NOMO-1 treated with DMSO at 0.1 percent for 48 hours (cell line): ENCODE measurements around the gene HES5.

ENCODE experiments used
- DNase-seq: peaks from one replicate; lab custom pipeline; 2025; ENCODE audit not compliant: unreplicated experiment; lab: John Stamatoyannopoulos, UW

The HES5 gene

DNA sequence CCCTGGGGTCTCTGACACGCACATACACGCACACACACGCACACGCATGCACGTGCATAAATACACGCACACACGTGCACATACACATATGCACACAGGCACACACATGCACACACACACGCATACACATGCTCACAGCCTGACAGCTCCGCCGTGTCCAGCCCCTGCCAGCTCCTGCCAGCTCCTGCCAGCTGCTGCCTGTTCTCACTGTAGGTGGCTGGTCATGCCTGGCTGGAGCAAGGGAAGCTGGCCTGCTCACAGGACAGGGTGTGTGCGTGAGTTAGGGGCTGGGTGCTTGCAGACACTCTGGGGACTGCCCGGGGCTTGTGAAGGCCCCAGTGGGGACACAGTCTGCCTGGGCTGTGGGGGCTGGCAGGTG is 49.1 kb downstream of the HES5 start:
- DNase-seq: no peak

DNA sequence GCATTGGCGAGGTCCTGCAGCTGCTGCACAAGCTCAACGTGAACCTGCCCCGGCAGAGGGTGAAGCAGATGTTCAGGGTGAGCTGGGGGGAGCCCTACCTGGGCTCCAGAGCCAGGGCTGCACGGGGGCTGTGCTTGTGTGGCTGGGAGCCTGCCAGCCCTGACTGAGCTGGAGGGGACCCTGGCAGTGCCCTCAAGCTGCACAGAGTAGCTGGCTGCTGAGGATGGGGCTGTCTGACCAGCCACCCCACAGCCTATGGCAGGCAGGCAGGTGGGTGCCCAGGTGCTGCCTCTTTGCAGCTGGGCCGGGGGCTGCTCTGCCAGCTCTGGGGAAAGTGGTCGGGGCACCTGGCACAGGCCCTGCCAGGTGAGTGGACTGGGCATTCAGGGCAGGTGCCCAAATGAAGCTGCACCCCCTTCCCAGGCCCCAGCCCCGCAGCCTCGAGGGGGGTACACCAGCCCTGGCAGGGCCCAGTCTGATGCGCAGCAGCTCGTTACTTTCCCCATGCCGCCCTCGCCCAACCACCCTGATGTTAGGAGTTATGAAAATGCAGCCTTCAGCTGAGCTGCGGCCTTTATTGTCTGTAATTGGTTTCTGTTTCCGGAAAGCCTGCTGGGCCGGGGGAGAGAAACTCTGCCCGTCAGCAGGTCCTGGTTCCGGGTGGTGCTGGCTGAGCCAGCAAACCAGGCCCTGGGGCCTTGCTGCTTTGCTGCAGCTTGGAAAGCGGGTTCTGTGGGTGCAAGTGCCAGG is 49.7 kb downstream of the HES5 start:
- no peak for DNase-seq

DNA sequence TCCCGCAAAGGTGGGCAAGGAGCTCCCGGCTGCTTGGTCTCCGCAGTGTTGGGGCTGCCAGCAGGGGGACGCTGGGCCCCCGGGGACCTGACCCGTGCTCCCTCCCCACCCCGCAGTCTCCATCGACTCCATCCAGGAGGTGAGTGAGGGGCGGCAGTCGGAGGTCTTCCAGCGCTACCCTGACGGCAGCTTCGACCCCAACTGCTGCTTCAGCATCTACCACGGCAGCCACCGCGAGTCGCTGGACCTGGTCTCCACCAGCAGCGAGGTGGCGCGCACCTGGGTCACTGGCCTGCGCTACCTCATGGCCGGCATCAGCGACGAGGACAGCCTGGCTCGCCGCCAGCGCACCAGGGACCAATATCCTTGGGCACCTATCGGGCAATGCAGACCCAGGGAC is 50.4 kb downstream of the HES5 start:
- no peak for DNase-seq

DNA sequence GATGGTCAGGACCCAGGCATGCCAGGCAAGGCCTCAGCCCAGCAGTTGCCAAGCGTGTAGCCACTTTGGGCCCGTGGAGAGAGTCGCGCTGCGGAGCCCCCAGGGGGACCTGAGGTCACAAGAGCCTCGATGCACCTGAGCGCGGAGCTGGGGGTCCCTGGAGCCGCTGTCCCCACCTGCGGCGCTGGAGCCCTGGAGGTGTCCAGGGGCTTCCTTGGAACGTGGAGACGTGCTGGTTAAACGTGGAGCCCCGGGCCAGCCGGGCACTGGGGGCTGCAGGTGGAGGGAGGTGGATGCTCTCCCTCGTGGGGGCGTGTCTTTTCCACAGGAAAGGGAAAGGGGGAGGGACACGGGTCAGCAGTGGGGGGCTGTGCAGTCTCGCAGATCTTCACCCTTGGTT is 50.9 kb downstream of the HES5 start:
- no peak for DNase-seq
